CD4-positive, alpha-beta memory T cell (primary cell): ENCODE measurements around the gene DGUOK. TPM values are rescaled to one million over a fixed set of nuclear protein-coding genes. Genes with fewer than 3 reads are reported as not detected.

Source experiments
- CTCF ChIA-PET: fragments of 350-600 bp; sonication (Branson Sonifier 250); formaldehyde crosslinking; loops from one replicate; lab custom pipeline; 2021; ENCODE audit warnings: inconsistent platforms; ENCODE audit not compliant: partially characterized antibody; lab: Charles Lee
- POLR2A ChIA-PET: fragments of 350-600 bp; sonication (Branson Sonifier 250); formaldehyde crosslinking; loops from one replicate; lab custom pipeline; 2021; ENCODE audit not compliant: partially characterized antibody; lab: Charles Lee
- DNase-seq, 5 donors: peaks; one replicate each; pipeline versions ENCODE4 v3.0.0 to v3.0.0-alpha.2; 2020 to 2022; ENCODE audit warnings: mixed read lengths in 1 of 5
- H3K27ac ChIP-seq: one replicate; pipeline ENCODE4 v1.7.0; 2013; ENCODE audit warnings: low read depth, low read length
- H3K27me3 ChIP-seq: 2 replicates; pipeline ENCODE4 v1.7.0; 2013; ENCODE audit warnings: mild to moderate bottlenecking, low read length, moderate library complexity; ENCODE audit not compliant: insufficient read depth
- H3K36me3 ChIP-seq: 2 replicates; pipeline ENCODE4 v1.7.0; 2013; ENCODE audit warnings: mild to moderate bottlenecking, low read length, moderate library complexity; ENCODE audit not compliant: insufficient read depth
- H3K4me1 ChIP-seq: 2 replicates; pipeline ENCODE4 v1.7.0; 2013; ENCODE audit warnings: mild to moderate bottlenecking, low read length, moderate library complexity; ENCODE audit not compliant: insufficient read depth
- H3K4me3 ChIP-seq, 2 donors: one replicate each; pipeline ENCODE4 v1.7.0; 2013; ENCODE audit warnings: low read length in 2 of 2, mild to moderate bottlenecking in 1 of 2
- H3K9me3 ChIP-seq, 2 donors: one replicate each; pipeline ENCODE4 v1.7.0; 2013; ENCODE audit warnings: low read length in 2 of 2, control low read depth in 1 of 2; ENCODE audit not compliant: control insufficient read depth in 1 of 2
- H3K27ac Mint-ChIP-seq, 7 donors: one replicate each; pipeline ENCODE4 v1.8.0; 2020 to 2021; ENCODE audit warnings: mixed read lengths in 7 of 7, mild to moderate bottlenecking in 6 of 7, inconsistent platforms in 3 of 7, moderate library complexity in 3 of 7
- H3K27me3 Mint-ChIP-seq, 2 donors: one replicate each; pipeline ENCODE4 v1.8.0; 2020 to 2021; ENCODE audit warnings: mixed read lengths in 2 of 2
- H3K36me3 Mint-ChIP-seq, 2 donors: one replicate each; pipeline ENCODE4 v1.8.0; 2020 to 2021; ENCODE audit warnings: mixed read lengths in 2 of 2, inconsistent platforms in 1 of 2, mild to moderate bottlenecking in 1 of 2
- H3K4me1 Mint-ChIP-seq, 4 donors: one replicate each; pipeline ENCODE4 v1.8.0; 2020 to 2021; ENCODE audit warnings: mixed read lengths in 4 of 4, mild to moderate bottlenecking in 1 of 4
- H3K4me3 Mint-ChIP-seq, 8 donors: one replicate each; pipeline ENCODE4 v1.8.0; 2020 to 2021; ENCODE audit warnings: mixed read lengths in 8 of 8, mild to moderate bottlenecking in 7 of 8, moderate library complexity in 6 of 8, inconsistent platforms in 3 of 8
- H3K9me3 Mint-ChIP-seq, 8 donors: one replicate each; pipeline ENCODE4 v1.8.0; 2020 to 2021; ENCODE audit warnings: mixed read lengths in 8 of 8, mild to moderate bottlenecking in 5 of 8, inconsistent platforms in 3 of 8, moderate library complexity in 1 of 8
- intact Hi-C: fragments of 100-400 bp; cut with micrococcal nuclease; formaldehyde crosslinking; loops from one replicate; pipeline ENCODE4 v1.15.1; 2023
- polyA plus RNA-seq, 2 donors: library from polyadenylated mRNA; unstranded; fragments of 300-500 nt; fragmentation: Illumina TruSeq; gene quantifications; one replicate each; pipeline ENCODE4 v1.2.3, GENCODE V29; 2021
- total RNA-seq, 2 experiments: library from RNA; stranded (reverse); gene quantifications; one replicate each; pipeline ENCODE4 v1.2.3, GENCODE V29; 2021

Gene DGUOK
- total and polyA plus RNA-seq, 4 experiments from 2014 or later = 52.2 to 199 (median 120) TPM

DNA sequence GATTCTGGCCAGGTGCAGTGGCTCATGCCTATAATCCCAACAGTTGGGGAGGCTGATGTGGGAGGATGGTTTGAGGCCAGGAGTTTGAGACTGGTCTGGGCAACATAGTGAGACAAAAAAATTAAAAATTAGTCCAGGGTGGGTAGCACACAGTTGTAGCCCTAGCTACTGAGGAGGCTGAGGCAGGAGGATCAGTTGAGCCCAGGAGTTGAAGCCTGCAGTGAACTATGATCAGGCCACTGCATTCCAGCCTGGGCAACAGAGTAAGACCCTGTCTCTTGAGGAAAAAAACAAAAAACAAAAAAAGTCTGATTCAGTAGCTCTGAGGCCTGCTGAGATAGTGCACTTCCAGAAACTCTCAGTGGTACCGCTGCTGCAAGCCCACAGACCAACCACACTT is 50.1 kb downstream of the DGUOK start:
- no peaks in the 10 kb centered on the region for H3K9me3 Mint-ChIP-seq
- no peaks in the 10 kb centered on the region for H3K36me3 Mint-ChIP-seq
- no peak for DNase-seq
- ChIA-PET POLR2A (no interaction called here), CTCF (no interaction called here)
- H3K4me3 Mint-ChIP-seq = no peak overlapping the region
- no peaks in the 10 kb centered on the region for H3K27me3 ChIP-seq
- no peaks in the 10 kb centered on the region for H3K9me3 ChIP-seq
- no peaks in the 10 kb centered on the region for H3K27me3 Mint-ChIP-seq
- H3K36me3 ChIP-seq = no peaks in the 10 kb centered on the region
- H3K27ac ChIP-seq = no peak overlapping the region
- peaks cover 32 to 67% (median 46%) of the 10 kb centered on the region in 4 donors for H3K4me1 Mint-ChIP-seq
- intact Hi-C loops = no loop called here
- H3K27ac Mint-ChIP-seq = peak overlapping the region in 1 of 7 donors; percentile 10
- peaks cover 38% of the 10 kb centered on the region for H3K4me1 ChIP-seq
- no peak overlapping the region for H3K4me3 ChIP-seq

DNA sequence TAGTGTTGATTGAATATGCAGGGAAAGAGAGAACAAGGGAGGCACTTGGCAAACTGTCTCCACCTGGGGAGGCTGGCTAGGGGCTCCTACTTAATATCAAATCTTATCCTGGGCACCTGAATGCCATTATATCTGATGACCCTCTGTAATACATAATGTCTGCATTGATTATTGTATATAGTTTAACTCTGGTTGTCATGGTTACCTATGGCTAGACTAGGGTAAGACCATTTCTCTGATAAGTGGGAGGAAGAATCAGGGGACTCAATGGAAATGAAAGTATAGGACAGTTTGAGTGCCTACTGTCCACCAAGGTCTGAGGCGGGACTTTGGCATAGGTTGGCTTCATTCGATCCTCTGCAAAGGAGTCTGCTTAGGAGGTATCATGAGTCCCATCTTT is 50.8 kb downstream of the DGUOK start:
- H3K4me1 ChIP-seq = peaks cover 32% of the 10 kb centered on the region
- Mint-ChIP-seq H3K9me3 (no peaks in the 10 kb centered on the region), H3K36me3 (no peaks in the 10 kb centered on the region), H3K4me1 (peaks cover 30 to 66% (median 46%) of the 10 kb centered on the region in 4 donors), H3K27me3 (no peaks in the 10 kb centered on the region), H3K27ac (peak overlapping the region; percentile 9 to 89 (median 75)), H3K4me3 (peak overlapping the region in 3 of 8 donors; percentile 45 to 52 (median 47))
- intact Hi-C loops = no loop called here
- no peaks in the 10 kb centered on the region for H3K9me3 ChIP-seq
- H3K4me3 ChIP-seq = no peak overlapping the region
- no peak for DNase-seq
- CTCF ChIA-PET = no interaction called here
- no peaks in the 10 kb centered on the region for H3K27me3 ChIP-seq
- POLR2A ChIA-PET = no interaction called here
- no peak overlapping the region for H3K27ac ChIP-seq
- no peaks in the 10 kb centered on the region for H3K36me3 ChIP-seq

DNA sequence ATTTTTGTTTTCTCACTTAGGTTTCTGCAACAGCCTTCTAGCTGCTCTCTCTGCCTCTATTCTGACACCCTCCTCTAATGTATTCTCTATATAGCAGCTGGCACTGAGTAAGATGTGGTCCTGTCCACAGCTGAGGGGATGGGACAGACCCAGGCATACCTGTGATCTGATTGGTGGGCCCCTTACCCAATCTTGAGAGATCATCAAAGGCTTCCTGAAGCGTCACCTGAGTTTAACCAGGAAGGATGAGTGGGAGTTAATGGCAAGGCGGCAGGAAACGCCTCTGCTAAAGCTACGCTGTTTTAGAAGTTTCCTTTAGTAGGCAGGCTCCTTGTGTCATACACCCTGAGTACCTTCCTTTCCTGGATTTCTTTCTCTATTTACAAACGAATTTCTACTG is 52.3 kb downstream of the DGUOK start:
- Histone ChIP-seq H3K27me3 (no peaks in the 10 kb centered on the region), H3K9me3 (no peaks in the 10 kb centered on the region), H3K27ac (peak overlapping the region; percentile 36), H3K4me1 (peaks cover 46% of the 10 kb centered on the region), H3K4me3 (peak overlapping the region in 1 of 2 donors; percentile 3), H3K36me3 (no peaks in the 10 kb centered on the region)
- Mint-ChIP-seq H3K36me3 (no peaks in the 10 kb centered on the region), H3K4me3 (peak overlapping the region; percentile 41 to 86 (median 79)), H3K4me1 (peaks cover 39 to 74% (median 55%) of the 10 kb centered on the region in 4 donors), H3K27me3 (no peaks in the 10 kb centered on the region), H3K27ac (peak overlapping the region; percentile 38 to 96 (median 89)), H3K9me3 (no peaks in the 10 kb centered on the region)
- DNase-seq = peak; percentile 72 to 92 (median 77)
- POLR2A ChIA-PET = interaction anchor here (0.6 to 1.5 kb wide), 8 partner anchors 9 to 200 kb away, joined by 3 to 5 read pairs (median 4); partner anchors contain the start of genes MOB1A and STAMBP
- intact Hi-C loops = loop anchor here (1.0 kb wide), 1 partner anchor 8 kb away; no protein-coding TSS in a partner anchor
- CTCF ChIA-PET = interaction anchor here (1.2 to 1.7 kb wide), 2 partner anchors 9 kb away, joined by 3 to 9 read pairs; no protein-coding TSS in a partner anchor

DNA sequence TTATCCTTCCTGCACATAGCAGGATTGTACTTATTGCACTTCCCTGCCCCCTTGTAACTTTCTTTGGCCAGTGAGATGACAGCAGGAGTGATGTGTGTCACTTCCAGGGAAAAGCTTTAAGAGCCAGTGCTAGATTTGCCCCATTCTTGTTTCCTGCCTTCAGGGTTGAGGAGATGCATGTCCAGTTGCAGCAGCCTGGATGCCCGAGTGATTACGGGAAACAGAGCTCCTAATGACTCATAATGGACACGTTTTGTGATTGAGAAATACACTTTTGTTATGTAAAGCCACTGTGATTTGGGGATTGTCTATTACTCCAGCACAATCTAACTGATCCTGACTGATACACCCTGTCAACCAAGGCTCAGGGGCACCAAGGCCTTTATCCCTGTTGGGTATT is 53.0 kb downstream of the DGUOK start:
- H3K4me1 ChIP-seq = peaks cover 50% of the 10 kb centered on the region
- peak overlapping the region; percentile 21 to 86 (median 68) for H3K4me3 Mint-ChIP-seq
- intact Hi-C loops = loop anchor here (1.0 to 10.0 kb wide), 2 partner anchors 8 to 745 kb away; partner anchors contain the start of genes CCT7 and PRADC1
- H3K36me3 Mint-ChIP-seq = no peaks in the 10 kb centered on the region
- DNase-seq = no peak
- CTCF ChIA-PET = interaction anchor here (1.3 to 1.7 kb wide), 2 partner anchors 9 to 69 kb away, joined by 4 to 9 read pairs; no protein-coding TSS in a partner anchor
- peak overlapping the region; percentile 38 to 96 (median 89) for H3K27ac Mint-ChIP-seq
- no peaks in the 10 kb centered on the region for H3K27me3 ChIP-seq
- H3K27ac ChIP-seq = peak overlapping the region; percentile 36
- H3K4me3 ChIP-seq = peak overlapping the region in 1 of 2 donors; percentile 3
- POLR2A ChIA-PET = interaction anchor here (0.6 to 1.5 kb wide), 7 partner anchors 8 to 199 kb away, joined by 3 to 5 read pairs (median 4); partner anchors contain the start of genes MOB1A and STAMBP
- H3K9me3 Mint-ChIP-seq = no peaks in the 10 kb centered on the region
- no peaks in the 10 kb centered on the region for H3K36me3 ChIP-seq
- H3K27me3 Mint-ChIP-seq = no peaks in the 10 kb centered on the region
- peaks cover 39 to 75% (median 55%) of the 10 kb centered on the region in 4 donors for H3K4me1 Mint-ChIP-seq
- no peaks in the 10 kb centered on the region for H3K9me3 ChIP-seq

DNA sequence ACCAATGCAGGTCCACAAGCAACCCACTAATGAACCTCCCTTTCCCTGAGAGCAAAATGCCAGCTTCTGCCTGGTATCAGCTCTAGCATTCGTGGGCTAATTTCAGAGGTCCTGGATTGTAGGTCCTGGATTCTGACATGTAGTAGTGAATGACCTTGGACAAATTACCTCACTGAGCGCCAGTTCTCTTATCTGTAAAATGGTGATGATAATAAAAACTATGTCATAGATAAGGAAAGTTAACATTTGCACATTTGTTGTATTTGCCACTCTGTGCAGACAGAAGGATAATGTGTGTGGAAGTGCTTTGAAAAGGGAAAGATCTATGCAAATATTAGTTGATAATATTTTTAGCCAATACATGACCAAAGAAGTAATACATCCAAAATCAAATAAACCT is 53.9 kb downstream of the DGUOK start:
- ChIA-PET CTCF (interaction anchor here (1.3 kb wide), 1 partner anchor 70 kb away, joined by 4 read pairs; no protein-coding TSS in a partner anchor), POLR2A (interaction anchor here (1.2 to 1.6 kb wide), 2 partner anchors 9 to 140 kb away, joined by 3 to 4 read pairs; no protein-coding TSS in a partner anchor)

DNA sequence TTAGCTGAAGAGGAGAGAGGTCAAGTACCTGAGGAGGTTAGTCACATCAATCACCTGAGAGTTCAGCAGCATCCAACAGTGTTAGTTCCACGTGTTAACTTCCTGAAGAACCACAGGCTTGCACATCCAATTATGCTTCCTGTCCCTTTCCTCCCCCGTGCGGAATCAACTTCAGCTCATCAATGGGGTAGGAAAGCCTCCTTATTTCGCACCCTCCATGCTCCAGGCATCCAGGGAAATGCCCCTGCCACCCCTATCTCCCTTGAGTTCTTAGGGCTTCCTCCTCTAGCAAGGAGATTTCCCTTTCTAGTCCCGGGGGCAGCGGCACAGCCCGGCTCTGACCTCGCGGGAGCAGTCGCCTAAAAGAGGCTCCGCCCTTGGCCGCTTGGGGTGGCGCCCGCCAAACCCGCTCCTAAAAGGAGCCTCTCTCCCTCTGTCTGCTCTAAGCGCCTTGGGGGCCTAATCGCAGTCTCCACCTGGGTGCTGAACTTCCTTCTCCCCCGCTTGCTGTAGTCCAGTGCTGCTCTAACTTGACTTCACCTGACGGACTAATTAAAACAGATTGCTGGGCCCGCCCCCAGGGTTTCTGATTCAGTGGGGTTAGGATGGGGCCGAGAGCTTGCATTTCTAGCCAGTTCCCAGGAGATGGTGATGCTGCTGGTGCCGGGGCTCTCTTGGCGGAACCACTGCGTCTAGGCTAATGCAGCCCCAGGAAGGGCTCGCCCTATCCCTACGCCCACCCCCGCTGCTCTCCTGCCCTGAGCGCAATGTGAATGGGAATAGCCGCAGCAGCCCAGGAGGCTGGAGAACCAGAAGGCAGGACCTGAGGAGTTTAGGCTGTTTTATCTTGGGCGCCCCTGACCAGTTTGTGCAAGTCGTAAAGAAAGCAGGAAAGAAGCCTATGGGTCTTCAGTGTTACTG is 54.7 kb downstream of the DGUOK start:
- ChIA-PET CTCF (interaction anchor here (1.2 kb wide), 1 partner anchor 10 kb away, joined by 3 read pairs; no protein-coding TSS in a partner anchor), POLR2A (interaction anchor here (0.8 to 1.6 kb wide), 4 partner anchors 10 to 139 kb away, joined by 3 to 4 read pairs (median 3); no protein-coding TSS in a partner anchor)
- Histone ChIP-seq H3K4me1 (peaks cover 57% of the 10 kb centered on the region), H3K4me3 (peak overlapping the region; percentile 15 to 42), H3K9me3 (no peaks in the 10 kb centered on the region), H3K27ac (no peak overlapping the region), H3K36me3 (no peaks in the 10 kb centered on the region), H3K27me3 (no peaks in the 10 kb centered on the region)
- H3K36me3 Mint-ChIP-seq = peaks cover 0 to 4% of the 10 kb centered on the region in 2 donors
- H3K4me1 Mint-ChIP-seq = peaks cover 43 to 77% (median 56%) of the 10 kb centered on the region in 4 donors
- H3K27ac Mint-ChIP-seq = peak overlapping the region in 6 of 7 donors; percentile 38 to 77 (median 72)
- no peaks in the 10 kb centered on the region for H3K9me3 Mint-ChIP-seq
- intact Hi-C loops = loop anchor here (10.0 kb wide), 1 partner anchor 747 kb away; the partner anchor contains the start of genes CCT7 and PRADC1
- peak in 1 of 5 donors; percentile 16 for DNase-seq
- peak overlapping the region; percentile 70 to 89 (median 76) for H3K4me3 Mint-ChIP-seq
- no peaks in the 10 kb centered on the region for H3K27me3 Mint-ChIP-seq

More for the DNA sequence above, 53.9 kb downstream of the DGUOK start:
- Mint-ChIP-seq H3K4me3 (peak overlapping the region in 7 of 8 donors; percentile 70 to 89 (median 77)), H3K9me3 (no peaks in the 10 kb centered on the region), H3K4me1 (peaks cover 39 to 72% (median 54%) of the 10 kb centered on the region in 4 donors), H3K27ac (peak overlapping the region in 3 of 7 donors; percentile 5 to 70 (median 9)), H3K27me3 (no peaks in the 10 kb centered on the region), H3K36me3 (peaks cover 0 to 1% of the 10 kb centered on the region in 2 donors)
- Histone ChIP-seq H3K27me3 (no peaks in the 10 kb centered on the region), H3K9me3 (no peaks in the 10 kb centered on the region), H3K27ac (no peak overlapping the region), H3K36me3 (no peaks in the 10 kb centered on the region), H3K4me1 (peaks cover 50% of the 10 kb centered on the region), H3K4me3 (no peak overlapping the region)
- intact Hi-C loops = loop anchor here (10.0 kb wide), 1 partner anchor 746 kb away; the partner anchor contains the start of genes CCT7 and PRADC1
- no peak for DNase-seq
